ENCODE results near the gene PIAS1. TPM values are rescaled to one million over a fixed set of nuclear protein-coding genes. Genes with fewer than 3 reads are reported as not detected.

PIAS1 gene
- total RNA-seq, 1 donor from 2014 or later, result 6.8 TPM

DNA sequence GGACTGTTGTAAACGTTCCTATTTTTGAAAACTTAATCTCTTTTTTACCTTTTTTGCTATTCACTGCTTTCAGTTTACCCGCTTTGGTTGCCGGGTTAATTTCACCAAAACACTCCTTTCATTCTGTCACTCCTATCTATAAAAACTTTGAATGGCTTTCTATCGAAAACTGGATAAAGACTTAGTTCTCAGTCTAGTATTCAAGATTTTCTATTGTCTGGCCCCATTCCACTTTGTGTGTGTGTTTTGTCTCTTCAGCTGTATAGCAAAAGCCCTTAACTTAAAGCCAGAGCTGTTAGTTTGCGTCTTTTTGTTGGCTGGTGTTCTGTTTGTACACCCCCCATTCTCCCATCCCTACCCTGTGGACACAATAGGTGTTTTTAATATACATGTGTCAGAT is 7.5 kb downstream of the PIAS1 start:
- Histone ChIP-seq H3K4me3 (ENCODE audit: low read depth, low read length) (no peak overlapping the region), H3K36me3 (ENCODE audit: control insufficient read depth, insufficient read depth, low read length) (no peaks in the 10 kb centered on the region), H3K27me3 (ENCODE audit: control insufficient read depth, insufficient read depth, low read length) (no peaks in the 10 kb centered on the region)
- TF ChIP-seq, protein P1, sequence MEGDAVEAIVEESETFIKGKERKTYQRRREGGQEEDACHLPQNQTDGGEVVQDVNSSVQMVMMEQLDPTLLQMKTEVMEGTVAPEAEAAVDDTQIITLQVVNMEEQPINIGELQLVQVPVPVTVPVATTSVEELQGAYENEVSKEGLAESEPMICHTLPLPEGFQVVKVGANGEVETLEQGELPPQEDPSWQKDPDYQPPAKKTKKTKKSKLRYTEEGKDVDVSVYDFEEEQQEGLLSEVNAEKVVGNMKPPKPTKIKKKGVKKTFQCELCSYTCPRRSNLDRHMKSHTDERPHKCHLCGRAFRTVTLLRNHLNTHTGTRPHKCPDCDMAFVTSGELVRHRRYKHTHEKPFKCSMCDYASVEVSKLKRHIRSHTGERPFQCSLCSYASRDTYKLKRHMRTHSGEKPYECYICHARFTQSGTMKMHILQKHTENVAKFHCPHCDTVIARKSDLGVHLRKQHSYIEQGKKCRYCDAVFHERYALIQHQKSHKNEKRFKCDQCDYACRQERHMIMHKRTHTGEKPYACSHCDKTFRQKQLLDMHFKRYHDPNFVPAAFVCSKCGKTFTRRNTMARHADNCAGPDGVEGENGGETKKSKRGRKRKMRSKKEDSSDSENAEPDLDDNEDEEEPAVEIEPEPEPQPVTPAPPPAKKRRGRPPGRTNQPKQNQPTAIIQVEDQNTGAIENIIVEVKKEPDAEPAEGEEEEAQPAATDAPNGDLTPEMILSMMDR (IDR thresholded peaks at IDR 0.05; ENCODE audit: insufficient read depth, low read length, severe bottlenecking), result no peak
- no peak for DNase-seq (ENCODE audit: low read depth)
- FAIRE-seq, result no peak

DNA sequence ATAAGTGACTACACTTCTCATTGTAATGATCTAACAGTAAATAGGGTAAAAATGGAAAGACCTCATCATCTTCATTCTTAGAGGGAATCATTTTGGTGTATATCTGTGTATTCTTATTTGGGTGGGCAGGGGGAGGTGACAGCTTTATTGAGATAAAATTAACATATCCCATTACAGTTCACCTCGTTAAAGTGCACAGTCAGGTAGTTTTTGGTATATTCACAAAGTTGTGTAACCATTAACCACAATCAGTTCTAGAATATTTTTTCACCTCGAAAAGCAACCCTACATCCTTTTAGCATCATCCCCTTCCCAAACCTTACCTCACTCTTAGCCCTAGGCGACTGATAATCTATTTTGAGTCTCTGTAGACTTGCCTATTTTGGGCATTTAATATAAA is 8.1 kb downstream of the PIAS1 start:
- DNase-seq (ENCODE audit: low read depth) (no peak), FAIRE-seq (no peak)
- H3K36me3 ChIP-seq (ENCODE audit: control insufficient read depth, insufficient read depth, low read length), result no peaks in the 10 kb centered on the region
- H3K27me3 ChIP-seq (ENCODE audit: control insufficient read depth, insufficient read depth, low read length), result no peaks in the 10 kb centered on the region
- TF ChIP-seq, protein P1 (IDR thresholded peaks at IDR 0.05; ENCODE audit: insufficient read depth, low read length, severe bottlenecking), result no peak
- H3K4me3 ChIP-seq (ENCODE audit: low read depth, low read length), result no peak overlapping the region

DNA sequence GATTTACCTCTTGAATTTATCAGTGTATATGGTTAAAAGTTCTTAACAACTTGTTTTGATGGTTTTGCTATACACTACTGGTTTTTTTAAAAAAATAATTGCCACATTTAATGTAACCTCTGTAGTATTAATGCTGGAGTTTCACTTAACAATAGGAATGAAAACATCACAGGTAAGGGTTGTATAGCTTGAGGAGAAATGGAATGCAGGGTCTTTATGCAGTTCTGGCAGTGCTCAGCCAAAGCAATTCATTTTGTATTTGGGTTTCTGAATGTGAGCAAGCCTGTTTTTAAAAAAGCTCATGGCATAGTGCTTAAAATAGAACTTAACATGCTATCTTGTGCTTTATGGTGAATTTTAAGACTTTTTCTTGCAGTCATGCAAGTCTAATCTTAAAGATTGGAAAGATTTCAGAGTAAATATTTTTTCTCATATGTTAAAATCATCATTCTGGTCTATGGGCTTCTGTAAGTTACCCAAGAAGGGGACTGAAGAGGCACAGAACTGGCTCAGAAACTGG is 8.9 kb downstream of the PIAS1 start:
- FAIRE-seq, result no peak
- Histone ChIP-seq H3K4me3 (ENCODE audit: low read depth, low read length) (no peak overlapping the region), H3K27me3 (ENCODE audit: control insufficient read depth, insufficient read depth, low read length) (no peaks in the 10 kb centered on the region), H3K36me3 (ENCODE audit: control insufficient read depth, insufficient read depth, low read length) (no peaks in the 10 kb centered on the region)
- no peak for DNase-seq (ENCODE audit: low read depth)
- TF ChIP-seq, protein P1 (IDR thresholded peaks at IDR 0.05; ENCODE audit: insufficient read depth, low read length, severe bottlenecking), result no peak

DNA sequence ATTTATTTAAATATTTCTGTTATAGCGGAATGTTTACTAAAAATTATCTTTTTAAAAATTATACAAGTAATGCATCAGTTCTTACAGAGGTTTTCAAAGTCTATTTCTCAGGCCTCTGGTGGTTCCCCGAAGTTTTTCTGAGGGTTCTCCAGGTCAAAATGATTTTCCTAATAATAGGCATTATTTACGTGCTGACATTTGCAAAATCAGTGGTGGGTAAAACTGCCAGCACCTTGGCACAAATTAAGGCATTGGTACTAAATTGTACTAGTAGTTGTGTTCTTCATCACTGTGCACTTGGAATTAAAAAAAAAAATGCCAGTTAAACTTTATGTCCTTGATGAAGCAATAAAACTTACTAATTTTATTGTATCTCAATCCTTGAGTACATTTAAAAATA is 9.5 kb downstream of the PIAS1 start:
- Histone ChIP-seq H3K4me3 (ENCODE audit: low read depth, low read length) (no peak overlapping the region), H3K27me3 (ENCODE audit: control insufficient read depth, insufficient read depth, low read length) (no peaks in the 10 kb centered on the region), H3K36me3 (ENCODE audit: control insufficient read depth, insufficient read depth, low read length) (no peaks in the 10 kb centered on the region)
- FAIRE-seq (no peak), DNase-seq (ENCODE audit: low read depth) (no peak)
- TF ChIP-seq, protein P1 (IDR thresholded peaks at IDR 0.05; ENCODE audit: insufficient read depth, low read length, severe bottlenecking), result no peak

DNA sequence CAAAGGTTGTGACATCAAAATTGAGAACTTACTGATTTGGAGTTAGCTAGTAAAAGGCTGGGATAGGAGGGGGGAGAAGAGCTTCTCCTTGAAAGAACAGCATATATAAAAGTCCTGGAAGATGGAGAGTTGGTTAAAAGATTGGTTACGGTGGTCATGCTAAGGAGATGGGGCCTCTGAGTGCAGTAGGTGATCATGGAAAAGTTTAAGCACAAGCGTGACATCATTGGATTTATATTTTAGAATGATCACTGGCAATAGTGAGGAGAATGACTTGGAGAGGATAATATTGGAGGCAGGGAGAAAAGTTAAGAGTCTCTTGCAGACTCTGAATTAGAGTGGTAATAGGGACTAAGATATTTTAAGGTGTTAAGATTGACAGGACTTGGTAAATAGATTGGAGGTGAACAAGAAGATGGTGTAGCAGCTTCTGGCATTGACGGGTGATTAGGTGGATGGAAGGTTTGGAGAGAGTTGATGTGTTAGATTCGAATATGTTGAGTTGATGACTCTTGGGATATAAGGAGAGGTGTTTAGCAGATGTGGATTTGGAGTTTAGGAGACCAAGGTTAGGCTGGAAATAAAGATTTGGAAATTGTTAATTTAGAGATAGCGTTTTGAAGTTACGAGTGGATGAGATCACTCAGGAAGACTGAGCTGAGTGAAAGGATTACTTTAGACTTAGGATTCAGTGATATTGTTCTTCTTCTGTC is 19.6 kb downstream of the PIAS1 start:
- TF ChIP-seq, protein P1 (IDR thresholded peaks at IDR 0.05; ENCODE audit: insufficient read depth, low read length, severe bottlenecking), result no peak
- Histone ChIP-seq H3K27me3 (ENCODE audit: control insufficient read depth, insufficient read depth, low read length) (no peaks in the 10 kb centered on the region), H3K36me3 (ENCODE audit: control insufficient read depth, insufficient read depth, low read length) (no peaks in the 10 kb centered on the region), H3K4me3 (ENCODE audit: low read depth, low read length) (no peak overlapping the region)
- DNase-seq (ENCODE audit: low read depth) (no peak), FAIRE-seq (no peak)

All from bronchial epithelial cell (primary cell).